Nephron progenitor cell (in vitro differentiated cells): ENCODE measurements around the gene BRCA2.

Experiments used
- DNase-seq: peaks from one replicate; pipeline ENCODE4 v3.0.0; 2021
- H3K27ac Mint-ChIP-seq: 2 replicates; pipeline ENCODE4 v1.8.0; 2021; ENCODE audit warnings: mild to moderate bottlenecking, moderate library complexity, mixed read lengths
- H3K27me3 Mint-ChIP-seq: 2 replicates; pipeline ENCODE4 v1.8.0; 2021; ENCODE audit warnings: mild to moderate bottlenecking, low read depth, mixed read lengths; ENCODE audit not compliant: poor library complexity
- H3K36me3 Mint-ChIP-seq: 2 replicates; pipeline ENCODE4 v1.8.0; 2021; ENCODE audit warnings: low read depth, mixed read lengths
- H3K4me1 Mint-ChIP-seq: 2 replicates; pipeline ENCODE4 v1.8.0; 2021; ENCODE audit warnings: mixed read lengths
- H3K4me3 Mint-ChIP-seq: 2 replicates; pipeline ENCODE4 v1.8.0; 2021; ENCODE audit warnings: mild to moderate bottlenecking, moderate library complexity, mixed read lengths
- H3K9me3 Mint-ChIP-seq: 2 replicates; pipeline ENCODE4 v1.8.0; 2021; ENCODE audit warnings: mild to moderate bottlenecking, moderate library complexity, mixed read lengths
- CTCF ChIP-seq: fragments of 200-600 bp; sonication (generic); IDR thresholded peaks from 2 replicates; pipeline ENCODE4 v1.5.0; 2021; ENCODE audit warnings: antibody characterized with exemption

Gene BRCA2

GRCh38 chr13:32423592-32423991, 108.3 kb downstream of the BRCA2 start:
- H3K36me3 Mint-ChIP-seq: peaks cover 36% of the 10 kb centered on the region
- peaks cover 17% of the 10 kb centered on the region for H3K4me1 Mint-ChIP-seq
- no peak overlapping the region for H3K27ac Mint-ChIP-seq
- H3K9me3 Mint-ChIP-seq: peaks cover 18% of the 10 kb centered on the region
- DNase-seq: no peak
- no peak for TF ChIP-seq CTCF
- no peak overlapping the region for H3K4me3 Mint-ChIP-seq
- H3K27me3 Mint-ChIP-seq: peaks cover 30% of the 10 kb centered on the region

GRCh38 chr13:32425158-32425557, 109.8 kb downstream of the BRCA2 start:
- H3K27ac Mint-ChIP-seq: no peak overlapping the region
- H3K36me3 Mint-ChIP-seq: peaks cover 22% of the 10 kb centered on the region
- H3K4me1 Mint-ChIP-seq: peaks cover 26% of the 10 kb centered on the region
- peaks cover 5% of the 10 kb centered on the region for H3K9me3 Mint-ChIP-seq
- no peak for DNase-seq
- peaks cover 24% of the 10 kb centered on the region for H3K27me3 Mint-ChIP-seq
- no peak for TF ChIP-seq CTCF
- H3K4me3 Mint-ChIP-seq: no peak overlapping the region

- Mint-ChIP-seq H3K27ac (no peak overlapping the region), H3K9me3 (no peaks in the 10 kb centered on the region), H3K4me1 (peaks cover 36% of the 10 kb centered on the region), H3K36me3 (peaks cover 21% of the 10 kb centered on the region), H3K4me3 (peak overlapping the region; percentile 88), H3K27me3 (peaks cover 23% of the 10 kb centered on the region)
- DNase-seq: no peak
- no peak for TF ChIP-seq CTCF
Observed at GRCh38 chr13:32426191-32426989, 111.1 kb downstream of the BRCA2 start.

- Mint-ChIP-seq H3K4me3 (peak overlapping the region; percentile 88), H3K27ac (no peak overlapping the region), H3K27me3 (peaks cover 21% of the 10 kb centered on the region)
Observed at GRCh38 chr13:32426990-32427851, 111.9 kb downstream of the BRCA2 start.

GRCh38 chr13:32427852-32428580, 112.7 kb downstream of the BRCA2 start, which contains the start of gene N4BP2L1:
Gene N4BP2L1 (minus strand): TSS chr13:32428130. CDS start chr13:32428082, 48 bp downstream.
- Mint-ChIP-seq H3K4me1 (peaks cover 37% of the 10 kb centered on the region), H3K9me3 (no peaks in the 10 kb centered on the region), H3K4me3 (peak within 1 kb of the TSS; percentile 88), H3K27me3 (peaks cover 21% of the 10 kb centered on the region), H3K27ac (no peak within 1 kb of the TSS), H3K36me3 (peaks cover 27% of the 10 kb centered on the region)
- DNase-seq: peak; percentile 71
- no peak for TF ChIP-seq CTCF

More at GRCh38 chr13:32426990-32427851, 111.9 kb downstream of the BRCA2 start:
- H3K9me3 Mint-ChIP-seq: no peaks in the 10 kb centered on the region
- H3K4me1 Mint-ChIP-seq: peaks cover 37% of the 10 kb centered on the region
- TF ChIP-seq CTCF: no peak
- peak; percentile 69 for DNase-seq
- H3K36me3 Mint-ChIP-seq: peaks cover 21% of the 10 kb centered on the region
